HG03378 (cell line): Measurements from ENCODE around the gene CRYGD.
"Not testable (repeated sequence)": the region's sequence is repeated elsewhere in the genome, so short reads cannot be mapped to it uniquely, and the experiment has no call there.

Source experiments
- ATAC-seq: cut with Tn5 transposase; IDR thresholded peaks from one replicate; pipeline ENCODE4 v1.9.1; 2021; ENCODE audit warnings: mild to moderate bottlenecking, moderate library complexity; ENCODE audit not compliant: unreplicated experiment

Gene CRYGD

DNA sequence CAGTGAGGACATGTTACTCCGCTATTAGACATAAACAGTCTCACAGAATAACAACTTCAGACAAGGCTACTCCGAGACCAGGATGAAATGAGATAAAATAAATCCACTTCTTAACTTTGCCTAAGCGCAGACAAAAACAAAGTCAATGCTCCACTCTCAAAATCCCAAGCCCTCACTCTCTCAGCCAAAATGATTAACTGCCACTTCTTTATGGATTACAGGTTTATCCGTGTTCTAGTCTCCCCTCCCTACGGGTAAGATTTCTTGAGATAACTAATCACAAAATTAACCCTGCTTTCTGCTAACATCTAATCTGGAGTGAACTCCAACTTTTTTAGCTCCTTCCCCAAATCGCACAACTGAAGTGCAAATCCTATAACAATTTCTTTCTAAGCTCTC lies 6.4 kb upstream of the CRYGD start:
- no peak for ATAC-seq

DNA sequence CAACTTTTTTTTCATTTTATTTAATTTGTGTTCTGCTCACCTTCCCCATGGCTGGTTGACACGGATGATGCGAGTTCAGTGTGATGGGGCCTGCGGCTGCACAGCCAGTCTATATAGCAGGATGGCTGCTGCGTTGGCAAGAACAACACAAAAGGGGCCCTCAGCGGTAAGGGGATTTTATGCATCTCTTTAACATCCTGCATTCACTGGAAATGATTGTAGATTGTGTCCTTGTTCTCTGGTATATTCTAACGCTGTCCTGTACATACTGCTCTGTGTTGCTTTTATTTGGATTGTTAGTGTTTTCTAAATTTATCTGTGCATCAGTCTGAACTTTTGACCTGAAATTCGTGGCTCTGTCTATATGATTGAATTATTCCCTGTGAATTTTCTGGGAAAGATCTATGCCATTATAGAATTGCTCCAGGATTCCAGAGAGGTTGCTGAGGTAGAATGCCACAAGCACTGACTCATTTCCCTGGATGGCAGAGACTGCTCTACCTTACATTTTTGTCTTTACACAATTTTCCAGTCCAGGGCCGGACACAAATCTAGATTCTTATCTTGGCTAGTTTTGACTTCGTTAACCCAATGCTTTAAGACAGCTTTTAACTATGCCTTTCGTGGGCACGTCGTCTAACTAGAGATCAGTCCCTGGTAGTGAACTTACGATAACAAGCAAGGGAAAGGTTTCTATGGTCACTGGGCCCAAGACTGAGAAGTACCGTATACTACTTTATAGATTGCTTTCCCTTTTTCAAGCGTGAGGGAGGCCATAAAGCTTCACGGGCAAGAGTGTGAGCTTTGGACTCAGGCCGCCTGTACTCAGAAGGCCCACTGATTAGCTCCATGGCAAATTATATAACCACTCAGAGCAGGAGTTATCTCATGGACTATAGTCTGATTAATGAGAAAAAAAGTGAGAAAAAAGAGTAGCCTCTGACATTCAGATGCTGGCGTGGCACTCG lies 5.7 kb upstream of the CRYGD start, which contains the start of gene CRYGC:
Gene CRYGC, minus strand, starts transcription at position 85 of the 968 bp plus-strand sequence. Its CDS starts 36 bp downstream, at position 49.
- ATAC-seq = no peak

DNA sequence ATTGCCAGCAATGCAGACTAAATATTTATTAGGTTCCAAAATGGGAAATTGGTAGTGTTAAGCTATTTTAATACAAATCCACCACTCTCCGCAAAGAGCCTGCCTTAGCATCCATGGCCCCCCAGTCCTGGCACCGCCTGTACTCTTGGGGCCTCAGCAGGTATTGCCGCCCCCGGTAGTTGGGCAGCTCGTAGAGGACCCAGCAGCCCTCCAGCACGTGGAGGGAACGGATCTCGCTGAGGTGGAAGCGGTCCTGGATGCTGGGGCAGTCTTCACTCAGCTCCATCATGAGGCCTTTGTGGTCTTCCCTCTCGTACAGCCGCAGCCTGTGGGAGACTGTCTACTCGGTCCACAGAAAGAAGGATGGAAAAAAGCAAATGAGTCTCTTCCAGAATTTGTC lies 3.8 kb upstream of the CRYGD start:
- no peak for ATAC-seq

DNA sequence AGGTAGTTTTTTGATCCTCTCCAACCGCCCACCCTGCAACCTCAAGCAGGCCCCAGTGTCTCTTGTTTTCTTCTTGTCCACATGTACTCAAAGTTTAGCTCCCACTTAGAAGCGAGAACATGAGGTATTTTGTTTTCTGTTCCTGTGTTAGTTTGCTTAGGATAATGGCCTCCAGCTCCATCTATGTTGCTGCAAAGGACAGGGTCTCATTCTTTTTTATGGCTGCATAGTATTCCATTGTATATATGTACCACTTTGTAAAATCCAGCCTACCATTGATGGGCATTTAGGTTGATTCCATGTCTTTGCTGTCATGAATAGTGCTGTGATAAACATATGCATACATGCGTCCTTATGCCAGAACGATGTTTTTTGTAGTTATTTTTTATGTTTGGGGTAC lies 2.8 kb upstream of the CRYGD start:
- ATAC-seq = no peak

DNA sequence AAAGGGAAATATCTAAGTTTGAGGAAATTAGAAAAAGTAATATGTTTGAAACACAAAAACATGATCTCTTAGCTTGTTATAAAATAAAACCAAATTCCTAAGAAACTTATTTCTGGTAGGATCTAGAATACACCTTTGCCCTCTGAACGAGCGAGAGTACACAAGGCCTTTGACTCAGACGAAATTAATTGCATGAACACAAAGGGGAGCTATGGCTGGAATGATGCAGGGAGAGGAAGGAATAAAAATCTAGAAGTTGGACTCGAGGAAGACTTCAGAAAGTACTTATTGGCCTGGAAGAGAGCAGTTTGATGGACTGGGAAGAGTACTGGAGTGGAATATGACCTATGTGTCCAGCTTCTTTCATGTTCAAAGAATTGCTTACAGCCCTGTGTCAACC lies 927 bp upstream of the CRYGD start:
- ATAC-seq = no peak

DNA sequence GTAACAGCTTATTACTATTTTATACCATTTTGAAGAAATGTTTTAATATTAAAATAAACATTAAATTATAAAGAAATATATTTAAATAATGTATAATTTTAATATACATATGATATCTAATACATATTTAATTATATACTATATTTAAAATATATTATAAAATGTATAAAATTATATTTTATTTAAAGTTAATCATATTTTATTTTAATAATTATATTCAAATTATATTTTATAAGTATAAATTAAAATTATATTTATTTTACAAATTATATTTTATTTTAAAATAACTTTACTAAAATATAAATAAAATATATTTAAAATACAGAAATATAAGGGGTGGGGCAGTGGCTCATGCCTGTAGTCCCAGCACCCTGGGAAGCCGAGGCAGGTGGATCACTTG lies 2.1 kb downstream of the CRYGD start:
- ATAC-seq = no peak

DNA sequence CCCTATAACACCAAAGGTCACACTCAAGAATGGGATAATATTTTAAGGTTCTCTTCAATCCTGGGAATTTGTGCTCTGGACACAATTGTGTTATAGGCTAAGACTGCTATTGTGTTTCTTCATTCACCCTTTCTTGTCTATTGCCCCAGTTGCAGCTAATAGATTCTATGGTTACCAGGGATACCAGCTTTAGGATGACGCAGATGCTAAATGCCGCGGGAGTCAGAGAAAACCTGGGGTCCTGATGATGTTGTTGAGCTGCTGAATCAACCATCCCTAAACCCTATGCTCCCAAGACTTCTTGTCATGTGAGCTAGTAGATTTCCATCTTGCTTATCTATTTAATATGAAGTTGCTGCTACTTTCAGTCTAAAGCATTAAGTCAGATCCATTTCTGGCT lies 5.4 kb downstream of the CRYGD start:
- ATAC-seq = no peak

DNA sequence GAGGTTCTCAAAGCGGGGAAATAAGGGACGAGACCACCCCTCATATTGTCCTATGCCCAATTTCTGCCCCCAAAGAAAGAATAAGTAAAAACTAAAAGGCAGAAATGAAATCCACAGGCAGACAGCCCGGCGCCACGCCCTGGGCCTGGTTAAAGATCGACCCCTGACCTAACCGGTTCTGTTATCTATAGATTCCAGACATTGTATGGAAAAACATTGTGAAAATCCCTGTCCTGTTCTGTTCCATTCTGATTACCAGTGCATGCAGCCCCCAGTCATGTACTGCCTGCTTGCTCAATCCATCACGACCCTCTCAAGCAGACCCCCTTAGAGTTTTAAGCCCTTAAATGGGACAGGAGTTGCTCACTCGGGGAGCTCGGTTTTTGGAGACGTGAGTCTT lies 6.9 kb downstream of the CRYGD start:
- not testable (repeated sequence) for ATAC-seq

DNA sequence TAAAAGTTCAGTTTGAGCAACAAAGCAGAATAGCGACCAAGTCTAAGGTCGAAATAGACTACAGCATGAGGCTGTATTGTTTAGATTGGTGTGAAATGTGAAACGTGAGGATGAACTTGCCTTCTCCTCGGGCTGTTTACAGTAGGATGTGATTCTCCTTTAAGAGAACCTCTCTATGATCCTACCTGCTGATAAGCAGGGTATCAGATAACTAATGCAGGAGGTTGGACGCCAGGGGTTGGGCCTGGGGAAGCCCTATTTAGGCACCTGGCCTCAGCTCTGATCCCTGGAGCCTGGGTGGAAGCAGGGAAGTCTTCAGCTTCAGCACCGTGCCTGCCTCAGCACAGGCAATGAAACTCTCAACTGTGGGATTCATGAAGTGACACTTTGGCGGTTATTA lies 11.4 kb downstream of the CRYGD start:
- ATAC-seq = no peak

DNA sequence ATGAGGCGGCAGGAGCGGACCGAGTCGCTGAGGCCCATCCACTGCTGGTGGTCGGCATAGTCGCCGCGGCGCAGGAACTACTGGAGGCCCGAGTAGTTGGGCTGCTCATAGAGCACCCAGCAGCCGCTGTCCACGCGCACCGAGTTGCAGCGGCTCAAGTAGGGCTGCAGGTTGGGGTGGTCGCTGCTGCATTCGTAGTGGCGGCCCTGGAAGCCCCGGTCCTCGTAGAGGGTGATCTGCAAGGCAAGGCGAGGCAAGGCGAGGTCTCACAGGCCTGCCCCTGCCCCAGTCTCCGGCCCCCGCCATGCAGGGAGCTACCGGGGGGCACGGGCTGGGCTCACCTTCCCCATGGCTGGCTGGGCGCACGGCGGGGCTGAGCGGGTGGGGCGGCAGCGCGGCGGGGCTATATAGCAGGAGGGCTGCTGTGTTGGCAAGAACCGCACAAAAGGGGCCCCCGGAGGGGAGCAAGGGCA lies 12.0 kb downstream of the CRYGD start:
- ATAC-seq = not testable (repeated sequence)

DNA sequence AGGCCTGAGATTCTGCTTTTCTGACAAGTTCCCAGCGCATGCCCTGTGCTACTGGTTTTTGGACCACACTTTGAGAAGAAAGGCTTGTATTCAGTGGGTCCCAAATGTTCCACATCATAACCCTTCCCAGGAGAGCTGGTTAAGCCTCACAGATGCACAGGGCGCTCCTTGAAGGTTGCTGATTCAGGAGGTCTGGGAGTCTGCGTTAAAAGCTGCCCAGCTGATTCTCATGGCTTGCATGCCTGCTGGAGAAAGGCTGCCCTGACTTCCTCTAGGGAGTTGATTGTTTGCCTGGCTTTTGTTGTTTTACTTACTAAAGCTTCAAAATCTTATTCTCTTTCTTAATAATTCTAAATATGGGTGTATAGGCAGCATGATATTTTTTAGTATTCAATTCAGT lies 20.7 kb downstream of the CRYGD start:
- no peak for ATAC-seq

DNA sequence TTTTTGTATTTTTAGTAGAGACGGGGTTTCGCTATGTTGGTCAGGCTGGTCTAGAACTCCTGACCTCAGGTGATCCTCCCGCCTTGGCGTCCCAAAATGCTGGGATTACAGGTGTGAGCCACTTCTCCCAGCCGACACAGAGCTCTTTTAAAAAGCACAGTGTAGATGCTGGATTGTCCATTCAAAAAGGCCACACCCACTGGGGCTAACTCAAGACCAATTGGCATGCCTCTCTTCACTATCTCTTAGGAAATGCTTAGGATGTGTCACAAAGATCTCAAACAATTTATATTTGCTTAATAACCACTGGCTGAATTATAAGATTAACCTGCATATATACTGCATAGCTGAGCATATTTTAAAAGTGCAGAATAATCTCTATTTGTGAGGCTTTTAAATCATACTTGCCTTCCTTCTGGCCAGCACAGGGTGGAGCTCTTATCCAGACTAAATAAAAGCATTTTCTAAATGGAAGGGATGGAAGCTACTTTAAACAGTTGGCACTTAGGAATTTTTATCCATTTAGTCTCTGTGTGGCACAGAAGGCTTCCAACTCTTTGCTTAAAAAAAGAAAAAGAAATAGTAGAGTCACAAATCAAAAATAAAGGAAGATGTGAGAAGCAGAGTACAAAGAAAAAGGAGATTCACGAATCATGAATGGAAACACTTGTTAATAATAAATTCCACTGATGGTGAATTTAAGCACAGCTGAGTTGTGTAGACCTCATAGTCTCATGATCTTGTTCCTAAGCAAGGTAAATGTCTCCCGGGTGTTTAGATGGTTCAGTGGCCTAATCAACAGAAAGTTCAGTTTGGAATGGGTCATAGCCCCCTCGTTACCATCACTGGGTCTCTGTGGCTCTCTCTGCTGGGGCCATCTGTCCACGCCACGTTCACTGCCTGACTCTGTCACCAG lies 22.4 kb downstream of the CRYGD start:
- ATAC-seq = no peak

DNA sequence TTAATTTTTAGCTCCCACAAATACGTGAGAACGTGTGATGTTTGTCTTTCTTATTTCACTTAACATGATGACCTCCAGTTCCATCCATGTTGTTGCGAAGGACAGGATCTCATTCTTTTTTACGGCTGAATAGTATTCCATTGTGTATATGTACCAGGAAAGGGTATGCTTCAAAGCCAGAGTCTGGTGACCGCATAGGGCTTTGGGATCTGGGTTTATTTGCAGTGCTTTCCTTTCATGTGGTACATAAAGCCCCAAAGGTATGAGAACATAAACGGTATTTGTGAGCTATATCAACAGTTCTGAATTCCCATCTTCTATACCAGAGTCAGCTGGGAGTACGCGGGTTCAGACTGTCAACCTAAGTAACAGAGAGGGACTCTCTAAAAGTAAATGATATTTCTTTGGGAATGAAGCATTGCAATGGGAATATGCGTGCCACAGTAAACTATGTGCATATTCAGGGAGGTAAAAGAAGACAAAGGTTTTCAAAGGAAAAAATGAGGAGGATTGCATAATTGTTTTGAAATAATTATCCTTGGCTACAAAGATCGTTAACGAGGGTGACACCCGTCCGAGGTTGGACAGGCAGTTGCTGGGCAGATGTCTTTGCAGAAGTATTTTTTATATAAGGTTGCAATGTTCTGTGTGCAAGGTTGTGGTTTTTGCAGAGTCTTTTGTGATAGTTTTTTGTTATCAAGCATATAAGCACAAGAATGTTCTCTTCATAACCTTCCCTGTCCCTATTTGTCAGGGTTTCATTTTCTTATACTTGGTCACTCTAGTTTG lies 24.4 kb downstream of the CRYGD start:
- no peak for ATAC-seq

DNA sequence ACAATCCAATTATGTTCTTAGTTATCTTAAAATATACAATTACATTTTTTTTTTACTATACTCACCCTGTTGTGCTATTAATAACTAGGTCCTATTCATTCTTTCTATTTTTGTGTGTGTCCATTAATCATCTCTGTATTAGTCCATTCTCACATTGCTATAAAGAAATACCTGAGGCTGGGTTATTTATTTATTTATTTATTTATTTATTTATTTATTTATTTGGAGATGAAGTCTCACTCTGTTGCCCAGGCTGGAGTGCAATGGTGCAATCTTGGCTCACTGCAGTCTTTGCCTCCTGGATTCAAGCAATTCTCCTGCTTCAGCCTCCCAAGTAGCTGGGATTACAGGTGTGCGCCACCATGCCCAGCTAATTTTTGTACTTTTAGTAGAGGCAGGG lies 25.6 kb downstream of the CRYGD start:
- not testable (repeated sequence) for ATAC-seq

DNA sequence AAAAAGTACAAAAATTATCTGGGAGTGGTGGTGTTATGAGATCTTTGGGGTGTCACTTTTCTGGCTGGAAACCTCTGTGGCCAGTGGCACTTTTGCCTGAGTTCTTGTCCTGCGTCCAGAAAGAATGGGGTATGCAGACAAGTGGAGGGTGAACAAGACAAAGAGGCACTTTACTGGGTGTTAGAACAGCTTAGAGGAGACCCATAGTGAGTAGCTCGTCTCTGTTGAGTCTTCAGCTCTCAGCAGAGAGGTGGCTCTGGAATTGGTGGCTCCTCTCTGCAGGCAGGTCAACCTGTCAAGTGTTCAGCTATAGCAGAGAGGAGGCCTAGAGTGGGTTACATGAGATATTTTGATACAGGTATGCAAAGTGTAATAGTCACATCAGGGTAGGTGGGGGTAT lies 26.1 kb downstream of the CRYGD start:
- ATAC-seq = no peak

DNA sequence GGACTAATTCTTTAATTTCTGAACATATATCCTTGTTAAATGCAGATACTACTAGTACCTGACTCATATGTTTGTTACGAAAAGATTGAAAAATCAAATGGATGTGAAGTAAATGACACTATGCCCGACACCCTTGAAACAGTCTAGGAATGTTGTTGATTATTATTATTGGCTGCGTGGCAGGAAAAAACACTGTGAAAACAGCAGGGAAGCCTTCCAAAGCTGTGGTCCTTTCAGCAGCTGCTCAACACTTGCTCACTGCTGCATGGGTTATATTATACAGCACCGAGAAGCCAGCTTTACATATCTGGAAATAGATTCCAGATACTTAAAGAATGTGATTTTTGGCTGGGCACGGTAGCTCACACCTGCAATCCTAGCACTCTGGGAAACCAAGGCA lies 26.5 kb downstream of the CRYGD start:
- ATAC-seq = no peak

DNA sequence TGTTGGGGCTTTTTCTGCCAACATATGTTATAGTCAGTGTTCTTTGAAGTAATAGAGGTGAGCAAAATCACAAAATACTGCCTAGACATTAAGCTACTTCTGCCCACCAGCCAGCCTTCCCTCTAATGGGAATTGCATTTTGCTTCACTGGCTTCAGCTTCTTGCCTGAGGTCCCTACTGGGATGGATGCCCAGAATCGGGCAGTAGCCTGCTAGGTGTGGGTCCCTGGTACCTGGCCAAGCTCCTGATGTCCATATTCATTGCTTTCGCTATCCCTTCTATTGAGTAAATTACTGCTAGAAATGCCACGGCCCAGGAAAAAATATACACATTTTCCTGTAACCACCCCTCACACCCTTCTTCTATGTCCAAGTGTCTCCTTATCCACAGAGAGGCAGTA lies 27.0 kb downstream of the CRYGD start:
- no peak for ATAC-seq

DNA sequence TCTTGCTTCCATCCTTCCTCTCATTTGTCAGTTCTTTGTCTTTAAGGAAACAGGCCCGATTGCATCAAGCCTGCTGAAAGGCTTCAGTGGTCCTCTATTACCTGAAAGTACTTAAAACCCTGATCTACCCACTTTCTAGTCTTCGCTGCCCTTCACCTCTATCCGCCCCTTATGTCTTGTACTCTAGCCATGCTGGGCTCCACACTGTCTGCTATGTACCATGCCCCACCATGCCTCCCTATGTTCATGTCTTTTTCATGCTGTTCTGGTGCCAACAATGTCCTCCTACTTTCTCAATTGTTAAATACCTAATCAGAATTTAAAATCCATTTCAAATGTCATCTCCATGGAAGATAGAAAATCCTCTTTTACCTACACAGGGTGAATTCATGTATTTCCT lies 28.2 kb downstream of the CRYGD start:
- no peak for ATAC-seq

DNA sequence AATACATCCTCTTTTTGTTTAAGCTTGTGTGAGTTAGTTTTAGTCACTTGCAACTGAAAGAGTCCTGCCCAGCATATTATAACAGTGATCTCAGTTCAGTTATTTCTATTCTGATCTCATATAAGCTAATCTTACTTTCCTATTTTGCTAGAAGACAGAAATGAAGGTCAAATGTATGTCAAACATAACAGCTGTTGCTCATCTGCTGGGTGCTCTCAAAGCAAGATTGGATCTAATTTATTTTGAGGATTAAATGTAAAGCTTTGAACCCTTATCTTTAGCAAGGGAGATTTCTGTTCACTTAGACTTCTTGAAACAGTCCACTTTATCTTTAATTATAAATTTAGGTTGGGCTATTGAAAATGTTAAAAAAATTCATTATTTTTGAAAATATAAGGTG lies 31.2 kb downstream of the CRYGD start:
- ATAC-seq = no peak

DNA sequence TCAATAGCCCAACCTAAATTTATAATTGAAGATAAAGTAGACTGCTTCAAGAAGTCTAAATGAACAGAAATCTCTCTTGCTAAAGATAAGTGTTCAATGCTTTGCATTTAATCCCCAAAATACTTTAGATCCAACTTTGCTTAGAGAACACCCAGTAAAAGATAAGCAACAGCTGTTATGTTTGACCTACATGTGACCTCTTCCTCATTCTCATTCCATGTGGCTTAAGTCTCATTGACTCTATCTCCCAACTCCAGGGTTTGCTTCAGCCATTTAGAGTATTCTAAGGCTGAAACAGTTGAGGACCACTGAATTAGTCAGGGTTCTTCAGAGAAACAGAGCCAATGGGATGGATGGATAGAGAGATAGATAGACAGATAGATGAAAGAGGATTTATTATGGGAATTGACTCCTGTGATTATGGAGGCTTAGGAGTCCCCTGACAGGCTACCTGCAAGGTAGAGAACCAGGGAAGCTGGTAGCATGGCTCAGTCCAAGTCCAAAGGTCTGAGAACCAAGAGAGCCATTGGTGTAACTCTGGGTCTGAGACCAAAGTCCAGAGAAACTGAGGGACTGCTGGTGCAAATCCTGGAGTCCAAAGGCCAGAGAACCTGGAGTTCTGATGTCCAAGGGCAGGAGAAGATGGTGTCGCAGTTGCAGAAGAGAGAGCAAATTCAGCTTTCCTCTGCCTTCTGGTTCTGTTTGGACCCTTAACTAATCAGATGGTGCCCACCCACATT lies 32.1 kb downstream of the CRYGD start:
- no peak for ATAC-seq
